Measurements from ENCODE around the gene MEF2A. TPM values are rescaled to one million over a fixed set of nuclear protein-coding genes. Genes with fewer than 3 reads are reported as not detected.

Gene MEF2A
- total RNA-seq, 1 donor from 2014 or later = 46.3 TPM

DNA sequence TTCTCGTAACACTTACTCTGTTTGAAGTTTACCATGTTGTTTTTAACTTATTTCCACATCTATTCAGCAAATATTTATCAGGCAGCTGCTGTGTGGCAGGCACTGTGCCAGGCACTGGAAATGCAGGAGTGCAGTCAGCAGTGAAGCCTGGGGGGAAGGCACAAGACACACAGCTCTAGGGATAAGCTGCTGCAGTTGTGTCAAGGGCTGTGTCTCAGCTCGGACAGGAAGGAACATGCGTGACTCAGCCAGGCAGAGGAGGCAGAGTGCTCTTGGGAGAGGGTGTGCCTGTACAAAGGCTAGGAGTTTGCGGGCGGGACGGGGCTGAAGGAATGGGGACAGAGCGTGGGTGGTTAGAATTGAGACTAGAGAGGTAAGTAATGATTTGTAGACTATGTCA, 142.8 kb downstream of the MEF2A start:
- peak overlapping the region; percentile 29 for H3K27ac Mint-ChIP-seq (ENCODE audit: unreplicated experiment)
- H3K36me3 ChIP-seq (ENCODE audit: insufficient read depth, low read length) = peaks cover 20% of the 10 kb centered on the region
- H3K27ac ChIP-seq (ENCODE audit: low read depth, low read length) = peak overlapping the region; percentile 13
- H3K9me3 Mint-ChIP-seq (ENCODE audit: unreplicated experiment) = no peaks in the 10 kb centered on the region
- H3K27me3 ChIP-seq (ENCODE audit: insufficient read depth, low read length) = no peaks in the 10 kb centered on the region
- H3K4me3 ChIP-seq (ENCODE audit: insufficient read depth, low read depth, low read length) = no peak overlapping the region
- peaks cover 25% of the 10 kb centered on the region for H3K36me3 Mint-ChIP-seq (ENCODE audit: low read depth, unreplicated experiment)
- H2AFZ ChIP-seq (ENCODE audit: low read depth, low read length) = no peak overlapping the region
- H3K4me1 ChIP-seq (ENCODE audit: insufficient read depth, low read length) = peaks cover 29% of the 10 kb centered on the region
- H3K27me3 Mint-ChIP-seq (ENCODE audit: low read depth, unreplicated experiment) = no peaks in the 10 kb centered on the region
- TF ChIP-seq, protein P1, sequence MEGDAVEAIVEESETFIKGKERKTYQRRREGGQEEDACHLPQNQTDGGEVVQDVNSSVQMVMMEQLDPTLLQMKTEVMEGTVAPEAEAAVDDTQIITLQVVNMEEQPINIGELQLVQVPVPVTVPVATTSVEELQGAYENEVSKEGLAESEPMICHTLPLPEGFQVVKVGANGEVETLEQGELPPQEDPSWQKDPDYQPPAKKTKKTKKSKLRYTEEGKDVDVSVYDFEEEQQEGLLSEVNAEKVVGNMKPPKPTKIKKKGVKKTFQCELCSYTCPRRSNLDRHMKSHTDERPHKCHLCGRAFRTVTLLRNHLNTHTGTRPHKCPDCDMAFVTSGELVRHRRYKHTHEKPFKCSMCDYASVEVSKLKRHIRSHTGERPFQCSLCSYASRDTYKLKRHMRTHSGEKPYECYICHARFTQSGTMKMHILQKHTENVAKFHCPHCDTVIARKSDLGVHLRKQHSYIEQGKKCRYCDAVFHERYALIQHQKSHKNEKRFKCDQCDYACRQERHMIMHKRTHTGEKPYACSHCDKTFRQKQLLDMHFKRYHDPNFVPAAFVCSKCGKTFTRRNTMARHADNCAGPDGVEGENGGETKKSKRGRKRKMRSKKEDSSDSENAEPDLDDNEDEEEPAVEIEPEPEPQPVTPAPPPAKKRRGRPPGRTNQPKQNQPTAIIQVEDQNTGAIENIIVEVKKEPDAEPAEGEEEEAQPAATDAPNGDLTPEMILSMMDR (IDR thresholded peaks at IDR 0.05; ENCODE audit: insufficient read depth, low read depth, low read length) = no peak
- no peak for TF ChIP-seq EZH2 (IDR thresholded peaks at IDR 0.05; ENCODE audit: insufficient read depth, low read length)
- peaks cover 33% of the 10 kb centered on the region for H3K4me1 Mint-ChIP-seq (ENCODE audit: low read depth, unreplicated experiment)
- peak overlapping the region; percentile 58 for H3K4me2 ChIP-seq (ENCODE audit: low read length)
- FAIRE-seq (peak; percentile 58), DNase-seq (ENCODE audit: low read depth) (peak; percentile 85)
- no peaks in the 10 kb centered on the region for H4K20me1 ChIP-seq (ENCODE audit: insufficient read depth, low read length)
- peak overlapping the region; percentile 43 for H3K4me3 Mint-ChIP-seq (ENCODE audit: unreplicated experiment)
- no peaks in the 10 kb centered on the region for H3K79me2 ChIP-seq (ENCODE audit: insufficient read depth, low read length)
- H3K9ac ChIP-seq (ENCODE audit: low read length) = no peak overlapping the region
- no peaks in the 10 kb centered on the region for H3K9me3 ChIP-seq (ENCODE audit: insufficient read depth, low read depth, low read length)

DNA sequence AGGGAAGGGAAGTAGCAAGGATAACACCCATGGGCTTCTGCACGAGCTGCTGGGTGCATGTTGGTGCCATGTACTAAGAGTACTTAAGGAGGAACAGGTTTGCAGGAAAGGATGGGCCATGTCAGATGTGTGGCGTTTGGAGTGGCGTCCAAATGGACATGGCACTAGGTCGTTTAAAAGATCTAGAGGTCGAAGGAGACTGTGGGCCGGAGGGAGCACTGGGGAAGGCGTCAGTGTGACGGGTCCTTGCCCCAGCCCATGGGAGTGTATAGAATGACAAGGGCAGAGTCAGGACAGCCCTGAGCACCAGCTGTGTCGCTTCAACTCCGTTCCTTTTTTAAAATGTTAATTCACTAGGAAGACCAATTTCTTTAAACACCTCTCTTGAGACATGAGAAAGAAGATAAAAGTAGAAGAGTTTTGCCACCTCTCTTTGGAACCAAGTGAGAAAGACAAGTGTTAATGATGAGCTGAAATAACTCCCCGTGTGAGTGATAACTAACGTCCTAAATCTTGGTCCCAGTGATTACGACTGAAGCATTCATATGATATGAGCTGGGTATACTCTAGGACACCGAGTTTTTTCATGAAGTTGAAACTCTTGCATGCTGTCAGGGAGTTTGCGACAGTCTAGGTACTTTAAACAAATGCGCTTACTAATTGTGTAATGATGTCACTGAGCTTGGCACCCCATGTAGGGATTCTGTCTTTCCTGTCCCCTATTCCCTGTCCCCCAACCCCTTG, 143.6 kb downstream of the MEF2A start:
- Histone ChIP-seq H3K36me3 (ENCODE audit: insufficient read depth, low read length) (peaks cover 20% of the 10 kb centered on the region), H4K20me1 (ENCODE audit: insufficient read depth, low read length) (no peaks in the 10 kb centered on the region), H2AFZ (ENCODE audit: low read depth, low read length) (no peak overlapping the region), H3K4me2 (ENCODE audit: low read length) (peak overlapping the region; percentile 58), H3K27ac (ENCODE audit: low read depth, low read length) (no peak overlapping the region), H3K9me3 (ENCODE audit: insufficient read depth, low read depth, low read length) (no peaks in the 10 kb centered on the region), H3K4me1 (ENCODE audit: insufficient read depth, low read length) (peaks cover 22% of the 10 kb centered on the region), H3K4me3 (ENCODE audit: insufficient read depth, low read depth, low read length) (no peak overlapping the region), H3K9ac (ENCODE audit: low read length) (no peak overlapping the region), H3K27me3 (ENCODE audit: insufficient read depth, low read length) (no peaks in the 10 kb centered on the region), H3K79me2 (ENCODE audit: insufficient read depth, low read length) (no peaks in the 10 kb centered on the region)
- H3K27me3 Mint-ChIP-seq (ENCODE audit: low read depth, unreplicated experiment) = no peaks in the 10 kb centered on the region
- TF ChIP-seq, protein P1 (IDR thresholded peaks at IDR 0.05; ENCODE audit: insufficient read depth, low read depth, low read length) = no peak
- no peak for TF ChIP-seq EZH2 (IDR thresholded peaks at IDR 0.05; ENCODE audit: insufficient read depth, low read length)
- H3K4me1 Mint-ChIP-seq (ENCODE audit: low read depth, unreplicated experiment) = peaks cover 24% of the 10 kb centered on the region
- H3K4me3 Mint-ChIP-seq (ENCODE audit: unreplicated experiment) = no peak overlapping the region
- no peak for FAIRE-seq
- no peak overlapping the region for H3K27ac Mint-ChIP-seq (ENCODE audit: unreplicated experiment)
- no peaks in the 10 kb centered on the region for H3K9me3 Mint-ChIP-seq (ENCODE audit: unreplicated experiment)
- DNase-seq (ENCODE audit: low read depth) = no peak
- H3K36me3 Mint-ChIP-seq (ENCODE audit: low read depth, unreplicated experiment) = peaks cover 25% of the 10 kb centered on the region

- Histone ChIP-seq H3K4me2 (ENCODE audit: low read length) (no peak overlapping the region), H3K27ac (ENCODE audit: low read depth, low read length) (no peak overlapping the region)
Measured at GRCh38 chr15:99711625-99712024, 145.8 kb downstream of the MEF2A start.

More at GRCh38 chr15:99711625-99712024, 145.8 kb downstream of the MEF2A start:
- Histone ChIP-seq H3K27me3 (ENCODE audit: insufficient read depth, low read length) (no peaks in the 10 kb centered on the region), H3K4me1 (ENCODE audit: insufficient read depth, low read length) (peaks cover 22% of the 10 kb centered on the region), H3K36me3 (ENCODE audit: insufficient read depth, low read length) (peaks cover 31% of the 10 kb centered on the region), H2AFZ (ENCODE audit: low read depth, low read length) (no peak overlapping the region), H3K9me3 (ENCODE audit: insufficient read depth, low read depth, low read length) (no peaks in the 10 kb centered on the region), H4K20me1 (ENCODE audit: insufficient read depth, low read length) (peaks cover 10% of the 10 kb centered on the region), H3K9ac (ENCODE audit: low read length) (no peak overlapping the region), H3K79me2 (ENCODE audit: insufficient read depth, low read length) (no peaks in the 10 kb centered on the region), H3K4me3 (ENCODE audit: insufficient read depth, low read depth, low read length) (no peak overlapping the region)
- no peaks in the 10 kb centered on the region for H3K9me3 Mint-ChIP-seq (ENCODE audit: unreplicated experiment)
- no peak overlapping the region for H3K4me3 Mint-ChIP-seq (ENCODE audit: unreplicated experiment)
- TF ChIP-seq, protein P1 (IDR thresholded peaks at IDR 0.05; ENCODE audit: insufficient read depth, low read depth, low read length) = no peak
- TF ChIP-seq EZH2 (IDR thresholded peaks at IDR 0.05; ENCODE audit: insufficient read depth, low read length) = no peak
- FAIRE-seq (no peak), DNase-seq (ENCODE audit: low read depth) (no peak)
- H3K27me3 Mint-ChIP-seq (ENCODE audit: low read depth, unreplicated experiment) = no peaks in the 10 kb centered on the region
- no peak overlapping the region for H3K27ac Mint-ChIP-seq (ENCODE audit: unreplicated experiment)
- H3K4me1 Mint-ChIP-seq (ENCODE audit: low read depth, unreplicated experiment) = peaks cover 24% of the 10 kb centered on the region
- peaks cover 25% of the 10 kb centered on the region for H3K36me3 Mint-ChIP-seq (ENCODE audit: low read depth, unreplicated experiment)
